HG03095 (cell line): ENCODE results near the gene PPP1R3D.
"Not testable (repeated sequence)": the region's sequence is repeated elsewhere in the genome, so short reads cannot be mapped to it uniquely, and the experiment has no call there.

Source experiments
- ATAC-seq: cut with Tn5 transposase; IDR thresholded peaks from one replicate; pipeline ENCODE4 v1.9.1; 2021; ENCODE audit warnings: moderate library complexity; ENCODE audit not compliant: unreplicated experiment

PPP1R3D gene

DNA sequence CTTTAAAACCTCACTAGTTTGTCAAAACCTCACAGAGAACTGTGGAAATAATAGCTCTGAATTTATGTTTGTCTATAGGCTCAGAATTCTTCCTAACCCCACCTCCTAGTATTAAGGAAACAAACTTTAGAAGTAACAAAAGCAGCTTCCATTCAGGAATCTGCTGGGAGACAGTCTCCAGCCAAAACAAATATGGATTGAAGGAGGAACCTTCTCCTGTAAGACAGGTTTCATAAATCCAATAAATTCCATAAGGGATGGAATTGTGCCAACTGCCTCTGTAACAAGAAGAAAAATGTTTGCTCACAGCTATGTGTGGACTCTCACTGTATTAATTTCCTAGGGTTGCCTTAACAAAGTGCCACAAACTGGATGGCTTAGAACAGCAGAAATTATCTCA lies 14.2 kb downstream of the PPP1R3D start:
- ATAC-seq, result no peak

- ATAC-seq, result no peak
Measured at GRCh38 chr20:59925359-59925758, 14.7 kb downstream of the PPP1R3D start.

DNA sequence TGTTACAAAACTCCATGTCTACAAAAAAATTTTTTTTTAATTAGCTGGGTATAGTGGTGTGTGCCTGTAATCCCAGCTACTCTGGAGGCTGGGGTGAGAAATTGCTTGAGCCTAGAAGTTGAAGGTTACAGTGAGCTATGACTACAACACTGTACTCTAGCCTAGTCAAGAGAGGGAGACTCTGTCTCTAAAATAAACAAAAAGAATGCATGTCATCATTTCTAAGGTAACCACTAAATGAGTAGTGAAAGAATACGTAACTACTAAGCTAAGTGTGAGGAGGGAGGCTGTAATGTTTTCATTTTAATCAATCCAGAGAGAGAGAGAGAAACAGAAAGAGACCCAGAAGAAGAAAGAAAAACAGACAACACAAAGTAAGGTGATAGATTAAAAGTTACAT lies 16.6 kb downstream of the PPP1R3D start:
- no peak for ATAC-seq

DNA sequence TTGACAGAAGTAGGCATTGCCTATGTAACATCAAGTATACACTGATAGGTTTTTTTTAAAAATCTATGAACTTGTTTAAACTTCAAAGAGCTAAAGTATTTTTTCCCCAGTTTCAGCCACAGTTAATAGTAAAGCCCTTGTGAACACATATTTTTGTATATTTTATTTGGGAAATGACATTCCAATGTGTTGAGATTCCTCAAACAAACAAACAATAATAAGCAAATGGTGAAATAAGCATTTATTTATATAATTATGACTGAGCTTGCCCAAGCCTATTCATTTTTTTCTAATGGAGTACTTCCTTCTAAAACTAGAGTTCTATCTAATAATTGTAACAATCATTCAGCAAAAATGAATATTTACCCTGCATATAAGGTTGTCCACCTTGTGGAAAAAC lies 19.2 kb downstream of the PPP1R3D start:
- ATAC-seq, result no peak

- ATAC-seq, result no peak
Measured at GRCh38 chr20:59912609-59913008, 27.5 kb downstream of the PPP1R3D start.

- no peak for ATAC-seq
Measured at GRCh38 chr20:59911041-59911440, 29.1 kb downstream of the PPP1R3D start.

- no peak for ATAC-seq
Measured at GRCh38 chr20:59908855-59909254, 31.2 kb downstream of the PPP1R3D start.

DNA sequence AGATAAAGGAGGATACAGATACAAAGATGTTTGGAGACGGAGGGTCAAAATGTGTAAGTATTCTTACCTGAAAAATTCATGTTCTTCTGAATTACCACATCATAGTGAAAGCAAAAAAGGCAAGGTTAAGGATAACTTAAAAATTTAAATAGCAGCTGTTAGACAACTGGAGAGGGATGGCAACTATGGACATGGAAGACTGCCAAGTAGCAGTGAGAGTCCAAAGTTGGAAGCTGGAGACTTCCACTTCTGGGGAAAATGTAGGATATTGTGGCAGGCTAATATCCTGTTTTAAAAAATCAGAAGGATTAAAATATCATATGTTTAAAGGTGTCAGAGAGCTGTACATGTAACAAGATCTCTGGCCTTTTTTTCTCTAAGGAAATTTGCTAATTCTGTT lies 36.5 kb downstream of the PPP1R3D start:
- ATAC-seq, result no peak

GRCh38 chr20:59902470-59902869 lies 37.6 kb downstream of the PPP1R3D start:
- no peak for ATAC-seq

- no peak for ATAC-seq
Measured at GRCh38 chr20:59895908-59896307, 44.2 kb downstream of the PPP1R3D start.

DNA sequence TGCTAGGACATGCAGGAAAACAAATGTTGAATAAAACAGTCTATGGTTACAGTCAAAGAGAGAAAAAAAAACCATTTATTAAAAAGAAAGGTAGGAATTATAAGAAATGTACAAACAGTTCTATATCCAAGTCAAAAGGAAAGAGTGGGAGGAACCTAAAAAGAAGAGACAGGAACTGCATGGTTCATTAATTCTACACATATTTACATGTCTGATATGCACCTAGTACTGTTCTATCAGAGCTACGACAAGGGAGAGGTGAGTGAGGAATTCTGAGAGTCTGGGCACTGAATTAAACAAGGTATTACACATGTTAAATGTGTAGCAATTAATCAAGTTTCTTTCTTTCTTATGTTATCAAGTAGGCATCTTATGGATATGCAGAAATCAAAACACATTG lies 48.5 kb downstream of the PPP1R3D start:
- ATAC-seq, result no peak

- ATAC-seq, result not testable (repeated sequence)
Measured at GRCh38 chr20:59890035-59890434, 50.1 kb downstream of the PPP1R3D start.

DNA sequence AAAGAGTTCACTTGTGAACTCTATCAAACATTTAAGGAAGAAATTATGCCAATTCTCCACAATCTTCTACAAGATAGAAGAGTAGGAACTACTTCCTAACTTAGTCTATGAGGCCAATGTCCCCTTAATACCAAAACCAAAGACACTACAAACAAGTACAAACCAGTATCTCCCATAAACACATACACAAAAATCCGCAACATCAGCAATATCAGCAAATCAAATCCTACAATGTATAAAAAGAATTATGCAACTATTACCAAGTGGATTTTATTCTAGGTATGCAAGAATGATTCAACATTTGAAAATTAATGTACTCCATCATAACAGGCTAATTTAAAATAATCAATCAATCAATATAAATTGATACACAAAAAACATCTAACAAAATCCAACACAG lies 52.1 kb downstream of the PPP1R3D start:
- ATAC-seq, result no peak
